ENCODE results near the gene BNIP5. TPM values are rescaled to one million over a fixed set of nuclear protein-coding genes. Genes with fewer than 3 reads are reported as not detected.

Gene BNIP5
- total and polyA plus RNA-seq, 2 donors from 2014 or later = 0.44 TPM; not detected in 1

DNA sequence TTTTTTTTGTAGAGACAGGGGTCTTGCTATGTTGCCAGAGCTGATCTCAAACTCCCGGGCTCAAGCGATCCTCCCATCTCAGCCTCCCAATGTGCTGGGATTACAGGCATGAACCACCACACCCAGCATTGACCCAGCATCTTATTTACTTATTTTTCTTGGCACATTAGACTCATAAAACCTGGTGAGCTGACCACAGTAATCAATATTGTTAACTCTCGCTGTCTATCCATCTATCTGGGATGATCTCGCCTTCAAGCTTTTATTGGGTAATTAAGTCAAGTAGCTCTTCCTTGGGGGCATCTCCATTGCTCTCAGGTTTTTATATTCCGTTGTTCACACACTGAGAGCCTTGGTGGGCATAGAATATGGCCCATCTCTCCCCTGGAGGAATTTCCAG is 49.8 kb downstream of the BNIP5 start:
- intact Hi-C loops (cut with DNase I) = no loop called here
- TF ChIP-seq, protein P1, sequence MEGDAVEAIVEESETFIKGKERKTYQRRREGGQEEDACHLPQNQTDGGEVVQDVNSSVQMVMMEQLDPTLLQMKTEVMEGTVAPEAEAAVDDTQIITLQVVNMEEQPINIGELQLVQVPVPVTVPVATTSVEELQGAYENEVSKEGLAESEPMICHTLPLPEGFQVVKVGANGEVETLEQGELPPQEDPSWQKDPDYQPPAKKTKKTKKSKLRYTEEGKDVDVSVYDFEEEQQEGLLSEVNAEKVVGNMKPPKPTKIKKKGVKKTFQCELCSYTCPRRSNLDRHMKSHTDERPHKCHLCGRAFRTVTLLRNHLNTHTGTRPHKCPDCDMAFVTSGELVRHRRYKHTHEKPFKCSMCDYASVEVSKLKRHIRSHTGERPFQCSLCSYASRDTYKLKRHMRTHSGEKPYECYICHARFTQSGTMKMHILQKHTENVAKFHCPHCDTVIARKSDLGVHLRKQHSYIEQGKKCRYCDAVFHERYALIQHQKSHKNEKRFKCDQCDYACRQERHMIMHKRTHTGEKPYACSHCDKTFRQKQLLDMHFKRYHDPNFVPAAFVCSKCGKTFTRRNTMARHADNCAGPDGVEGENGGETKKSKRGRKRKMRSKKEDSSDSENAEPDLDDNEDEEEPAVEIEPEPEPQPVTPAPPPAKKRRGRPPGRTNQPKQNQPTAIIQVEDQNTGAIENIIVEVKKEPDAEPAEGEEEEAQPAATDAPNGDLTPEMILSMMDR (IDR thresholded peaks at IDR 0.05; ENCODE audit: borderline replicate concordance, extremely low read depth, insufficient read depth) = no peak
- no peaks in the 10 kb centered on the region for H3K36me3 ChIP-seq (ENCODE audit: control insufficient read depth in 2 of 3, insufficient read depth in 3 of 3, low read length in 3 of 3)
- H3K9ac ChIP-seq (ENCODE audit: low read length in 3 of 3) = no peak overlapping the region
- no peak for FAIRE-seq
- H3K27me3 ChIP-seq (ENCODE audit: control insufficient read depth, insufficient read depth, low read length) = peaks cover 4% of the 10 kb centered on the region
- no peaks in the 10 kb centered on the region for H3K9me3 ChIP-seq (ENCODE audit: control insufficient read depth in 2 of 3, insufficient read depth in 1 of 3, low read length in 3 of 3)
- no peak for DNase-seq
- no peak overlapping the region for H3K27ac ChIP-seq (ENCODE audit: low read depth in 2 of 2, low read length in 2 of 2)
- H3K4me3 ChIP-seq (ENCODE audit: low read length in 3 of 3) = no peak overlapping the region
- peaks cover 0 to 6% (median 2%) of the 10 kb centered on the region in 3 donors for H3K4me1 ChIP-seq (ENCODE audit: control insufficient read depth in 2 of 3, insufficient read depth in 2 of 3, low read depth in 1 of 3, low read length in 3 of 3)

DNA sequence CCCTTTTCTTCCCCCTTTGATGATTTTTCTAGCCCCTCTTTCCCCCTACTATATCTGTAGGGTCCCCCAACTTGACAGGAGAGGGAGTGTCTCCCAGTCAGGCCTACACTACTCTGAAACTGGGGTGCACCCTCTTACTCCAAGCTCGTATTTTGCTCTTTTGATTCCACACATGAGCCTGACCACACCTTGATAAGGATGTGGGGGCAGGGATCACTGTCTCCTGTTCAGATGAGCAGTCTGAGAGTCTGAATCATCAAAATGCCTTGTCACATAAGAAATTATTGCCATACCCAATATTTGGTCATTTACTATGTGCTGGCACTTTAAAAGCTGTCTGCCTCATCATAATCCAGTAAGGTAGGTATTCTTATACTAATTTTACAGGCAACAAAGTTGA is 50.9 kb downstream of the BNIP5 start:
- Histone ChIP-seq H3K36me3 (ENCODE audit: control insufficient read depth in 2 of 3, insufficient read depth in 3 of 3, low read length in 3 of 3) (no peaks in the 10 kb centered on the region), H3K27me3 (ENCODE audit: control insufficient read depth, insufficient read depth, low read length) (peaks cover 4% of the 10 kb centered on the region), H3K9me3 (ENCODE audit: control insufficient read depth in 2 of 3, insufficient read depth in 1 of 3, low read length in 3 of 3) (no peaks in the 10 kb centered on the region), H3K27ac (ENCODE audit: low read depth in 2 of 2, low read length in 2 of 2) (no peak overlapping the region), H3K4me3 (ENCODE audit: low read length in 3 of 3) (no peak overlapping the region), H3K4me1 (ENCODE audit: control insufficient read depth in 2 of 3, insufficient read depth in 2 of 3, low read depth in 1 of 3, low read length in 3 of 3) (peaks cover 0 to 6% (median 0%) of the 10 kb centered on the region in 3 donors), H3K9ac (ENCODE audit: low read length in 3 of 3) (no peak overlapping the region)
- no peak for FAIRE-seq
- TF ChIP-seq, protein P1 (IDR thresholded peaks at IDR 0.05; ENCODE audit: borderline replicate concordance, extremely low read depth, insufficient read depth) = no peak
- intact Hi-C loops (cut with DNase I) = no loop called here
- DNase-seq = no peak

DNA sequence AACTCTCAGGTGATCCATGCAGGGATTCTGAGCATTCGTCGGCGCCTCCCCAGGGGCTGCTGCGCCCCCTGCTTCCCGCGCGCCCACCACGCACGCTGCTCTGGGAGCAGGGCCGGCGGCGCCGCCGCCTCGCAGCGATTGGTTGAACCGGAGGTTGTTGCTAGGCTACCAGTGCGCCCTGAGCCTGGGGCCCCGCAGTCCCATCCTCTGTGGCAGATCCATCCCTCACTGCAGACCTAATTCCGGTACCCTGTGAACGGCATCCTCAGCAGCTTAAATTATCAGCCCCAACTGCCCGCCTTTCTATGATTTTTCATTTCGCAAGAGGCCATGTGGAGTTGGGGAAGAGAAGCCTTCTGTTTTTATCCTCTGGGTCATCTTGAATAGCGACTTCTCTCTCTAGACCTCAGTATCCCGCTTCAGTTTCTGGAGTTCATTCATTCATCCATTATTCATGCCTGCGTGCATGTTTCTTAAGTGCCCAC is 51.5 kb downstream of the BNIP5 start:
- peaks cover 0 to 6% (median 0%) of the 10 kb centered on the region in 3 donors for H3K4me1 ChIP-seq (ENCODE audit: control insufficient read depth in 2 of 3, insufficient read depth in 2 of 3, low read depth in 1 of 3, low read length in 3 of 3)
- TF ChIP-seq, protein P1 (IDR thresholded peaks at IDR 0.05; ENCODE audit: borderline replicate concordance, extremely low read depth, insufficient read depth) = no peak
- no peaks in the 10 kb centered on the region for H3K9me3 ChIP-seq (ENCODE audit: control insufficient read depth in 2 of 3, insufficient read depth in 1 of 3, low read length in 3 of 3)
- peaks cover 4% of the 10 kb centered on the region for H3K27me3 ChIP-seq (ENCODE audit: control insufficient read depth, insufficient read depth, low read length)
- intact Hi-C loops (cut with DNase I) = no loop called here
- no peak overlapping the region for H3K9ac ChIP-seq (ENCODE audit: low read length in 3 of 3)
- H3K27ac ChIP-seq (ENCODE audit: low read depth in 2 of 2, low read length in 2 of 2) = no peak overlapping the region
- H3K4me3 ChIP-seq (ENCODE audit: low read length in 3 of 3) = no peak overlapping the region
- H3K36me3 ChIP-seq (ENCODE audit: control insufficient read depth in 2 of 3, insufficient read depth in 3 of 3, low read length in 3 of 3) = no peaks in the 10 kb centered on the region
- no peak for FAIRE-seq
- DNase-seq = peak in 1 of 5 donors; percentile 50

DNA sequence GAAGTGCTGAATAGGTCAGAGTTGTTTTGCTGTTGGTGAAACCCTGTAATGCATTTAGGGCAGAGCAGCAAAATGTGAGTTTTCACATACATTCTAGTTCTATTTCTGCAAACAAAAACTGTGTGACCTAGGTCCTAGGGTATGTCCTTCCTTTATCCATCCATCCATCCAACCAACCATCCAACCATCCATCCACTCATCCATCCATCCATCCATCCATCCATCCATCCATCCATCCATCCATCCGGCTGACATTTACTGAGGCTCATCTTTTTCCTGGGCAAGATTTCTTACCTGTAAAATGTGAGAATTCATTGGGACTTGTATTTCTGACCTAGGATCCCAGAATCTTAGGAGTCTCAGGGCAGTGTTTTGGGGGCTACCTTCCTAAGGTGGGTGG is 52.3 kb downstream of the BNIP5 start:
- H3K9ac ChIP-seq (ENCODE audit: low read length in 3 of 3) = no peak overlapping the region
- DNase-seq = no peak
- peaks cover 4% of the 10 kb centered on the region for H3K27me3 ChIP-seq (ENCODE audit: control insufficient read depth, insufficient read depth, low read length)
- TF ChIP-seq, protein P1 (IDR thresholded peaks at IDR 0.05; ENCODE audit: borderline replicate concordance, extremely low read depth, insufficient read depth) = no peak
- no peak overlapping the region for H3K27ac ChIP-seq (ENCODE audit: low read depth in 2 of 2, low read length in 2 of 2)
- H3K36me3 ChIP-seq (ENCODE audit: control insufficient read depth in 2 of 3, insufficient read depth in 3 of 3, low read length in 3 of 3) = no peaks in the 10 kb centered on the region
- no peak overlapping the region for H3K4me3 ChIP-seq (ENCODE audit: low read length in 3 of 3)
- H3K4me1 ChIP-seq (ENCODE audit: control insufficient read depth in 2 of 3, insufficient read depth in 2 of 3, low read depth in 1 of 3, low read length in 3 of 3) = peaks cover 0 to 2% (median 0%) of the 10 kb centered on the region in 3 donors
- FAIRE-seq = no peak
- no peaks in the 10 kb centered on the region for H3K9me3 ChIP-seq (ENCODE audit: control insufficient read depth in 2 of 3, insufficient read depth in 1 of 3, low read length in 3 of 3)
- intact Hi-C loops (cut with DNase I) = no loop called here

Data from kidney (tissue), 14 donors.